ENCODE data around the gene STRADB.

Gene STRADB

DNA sequence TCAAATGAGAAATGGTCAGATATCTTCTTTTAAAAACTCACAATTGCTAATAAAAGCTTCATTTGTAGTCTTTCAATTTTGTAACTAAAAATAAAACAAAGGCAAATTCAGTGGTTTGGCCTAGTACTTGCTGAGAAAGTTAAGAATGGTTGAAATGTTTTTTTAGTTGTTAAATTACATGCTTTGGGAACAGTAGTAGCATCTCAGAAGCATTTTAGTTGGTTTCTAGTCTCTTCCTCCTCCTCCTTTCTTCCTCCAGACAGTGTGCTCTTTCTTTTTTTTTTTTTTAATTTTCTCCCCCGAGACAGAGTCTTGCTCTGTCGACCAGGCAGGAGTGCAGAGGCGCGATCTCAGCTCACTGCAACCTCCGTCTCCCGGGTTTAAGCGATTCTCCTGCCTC lies 10.1 kb upstream of the STRADB start:
- DNase-seq (ENCODE audit: low read depth): peak; percentile 21
- no peak overlapping the region for H3K4me3 ChIP-seq (ENCODE audit: low read depth, low read length)
- TF ChIP-seq, protein P1, sequence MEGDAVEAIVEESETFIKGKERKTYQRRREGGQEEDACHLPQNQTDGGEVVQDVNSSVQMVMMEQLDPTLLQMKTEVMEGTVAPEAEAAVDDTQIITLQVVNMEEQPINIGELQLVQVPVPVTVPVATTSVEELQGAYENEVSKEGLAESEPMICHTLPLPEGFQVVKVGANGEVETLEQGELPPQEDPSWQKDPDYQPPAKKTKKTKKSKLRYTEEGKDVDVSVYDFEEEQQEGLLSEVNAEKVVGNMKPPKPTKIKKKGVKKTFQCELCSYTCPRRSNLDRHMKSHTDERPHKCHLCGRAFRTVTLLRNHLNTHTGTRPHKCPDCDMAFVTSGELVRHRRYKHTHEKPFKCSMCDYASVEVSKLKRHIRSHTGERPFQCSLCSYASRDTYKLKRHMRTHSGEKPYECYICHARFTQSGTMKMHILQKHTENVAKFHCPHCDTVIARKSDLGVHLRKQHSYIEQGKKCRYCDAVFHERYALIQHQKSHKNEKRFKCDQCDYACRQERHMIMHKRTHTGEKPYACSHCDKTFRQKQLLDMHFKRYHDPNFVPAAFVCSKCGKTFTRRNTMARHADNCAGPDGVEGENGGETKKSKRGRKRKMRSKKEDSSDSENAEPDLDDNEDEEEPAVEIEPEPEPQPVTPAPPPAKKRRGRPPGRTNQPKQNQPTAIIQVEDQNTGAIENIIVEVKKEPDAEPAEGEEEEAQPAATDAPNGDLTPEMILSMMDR (IDR thresholded peaks at IDR 0.05; ENCODE audit: insufficient read depth, low read depth, low read length, missing control alignments): no peak

DNA sequence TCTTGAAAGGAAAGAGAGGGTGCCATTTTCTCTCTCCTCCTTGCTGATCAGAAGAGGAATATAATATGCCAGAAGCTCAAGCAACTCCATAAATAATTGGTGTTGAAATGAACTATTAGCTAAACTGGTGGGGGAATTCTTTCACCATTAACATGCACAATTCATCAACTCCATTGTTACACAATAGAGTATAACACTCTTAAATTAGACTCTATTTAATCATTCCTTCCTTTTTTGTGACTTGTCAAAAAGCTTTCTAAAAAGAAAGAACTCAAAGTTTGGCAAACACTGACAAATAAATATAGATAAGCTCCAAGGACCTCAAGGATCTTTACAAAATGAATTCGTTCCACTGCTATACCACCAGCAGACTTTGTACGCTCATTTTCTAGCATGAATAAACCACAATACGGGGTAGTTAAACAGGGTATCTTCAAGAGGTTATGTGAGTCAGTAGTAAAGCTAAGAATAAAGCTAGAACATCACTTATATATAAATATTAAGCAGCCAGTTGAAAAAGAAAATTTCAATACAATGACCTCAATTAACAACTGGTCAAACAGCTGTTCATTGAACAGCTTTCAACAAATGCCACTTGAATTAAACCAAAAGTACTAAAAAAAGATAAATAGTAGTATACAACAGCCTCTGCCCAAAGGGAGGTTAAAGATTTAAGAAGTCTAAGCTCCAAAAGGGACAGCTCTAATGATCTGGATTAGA lies 6.6 kb upstream of the STRADB start:
- TF ChIP-seq, protein P1 (IDR thresholded peaks at IDR 0.05; ENCODE audit: insufficient read depth, low read depth, low read length, missing control alignments): no peak
- H3K4me3 ChIP-seq (ENCODE audit: low read depth, low read length): no peak overlapping the region
- DNase-seq (ENCODE audit: low read depth): no peak

DNA sequence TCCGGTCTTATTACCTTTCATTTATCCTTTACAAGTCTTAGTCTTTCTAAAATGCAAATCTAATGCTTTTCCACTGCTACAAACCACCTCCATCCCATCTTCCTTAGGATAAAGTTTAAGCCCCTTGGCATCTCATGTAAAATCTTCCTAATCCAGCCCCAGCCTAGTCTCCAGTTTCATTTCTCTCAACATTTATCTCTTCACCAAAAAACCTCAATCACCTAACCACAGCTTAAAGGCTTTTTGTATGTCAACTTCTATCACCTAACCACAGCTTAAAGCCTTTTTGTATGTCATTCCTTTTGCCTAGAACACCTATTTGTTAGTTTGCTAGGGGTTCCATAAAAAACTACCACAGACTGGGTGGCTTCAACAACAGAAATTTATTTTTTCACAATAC lies 4.5 kb upstream of the STRADB start:
- DNase-seq (ENCODE audit: low read depth): no peak
- TF ChIP-seq, protein P1 (IDR thresholded peaks at IDR 0.05; ENCODE audit: insufficient read depth, low read depth, low read length, missing control alignments): no peak

DNA sequence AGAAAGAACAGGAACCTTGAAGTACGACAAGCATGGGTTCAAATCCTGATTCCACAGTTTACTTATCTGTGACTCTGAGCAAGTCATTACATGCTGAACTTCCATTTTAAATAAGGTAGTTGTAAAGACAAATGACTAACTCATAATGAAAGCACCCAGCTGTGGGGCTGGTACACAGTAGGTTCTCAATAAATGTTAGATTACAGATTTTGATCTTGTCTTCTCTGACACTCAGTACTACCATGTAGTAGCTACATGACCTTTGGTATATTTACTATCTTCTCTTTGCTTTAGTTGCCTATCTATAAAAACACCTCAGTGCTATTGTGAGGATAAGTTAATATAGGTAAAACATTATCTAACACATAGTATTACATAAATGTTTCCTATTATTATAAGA lies 3.5 kb upstream of the STRADB start:
- H3K4me3 ChIP-seq (ENCODE audit: low read depth, low read length): no peak overlapping the region
- TF ChIP-seq, protein P1 (IDR thresholded peaks at IDR 0.05; ENCODE audit: insufficient read depth, low read depth, low read length, missing control alignments): no peak
- no peak for DNase-seq (ENCODE audit: low read depth)

More for the DNA sequence above, 4.5 kb upstream of the STRADB start:
- H3K4me3 ChIP-seq (ENCODE audit: low read depth, low read length): no peak overlapping the region

DNA sequence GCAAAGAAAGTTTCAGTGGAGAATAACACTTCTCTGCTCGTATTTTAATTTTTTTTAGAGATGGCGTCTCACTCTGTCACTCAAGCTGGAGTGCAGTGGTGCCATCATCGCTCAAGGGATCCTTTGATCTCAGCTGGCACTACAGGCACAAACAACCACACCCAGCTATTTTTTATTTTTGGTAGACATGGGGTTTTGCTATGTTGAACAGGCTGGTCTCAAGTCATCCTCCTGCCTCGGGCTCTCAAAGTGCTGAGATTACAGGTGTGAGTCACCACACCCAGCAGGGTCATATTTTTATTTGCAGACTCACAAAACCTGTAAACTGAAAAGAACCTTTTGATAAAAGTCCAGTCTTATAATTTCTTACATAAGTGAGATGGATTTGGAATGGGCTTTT lies 2.8 kb upstream of the STRADB start:
- H3K4me3 ChIP-seq (ENCODE audit: low read depth, low read length): no peak overlapping the region
- TF ChIP-seq, protein P1 (IDR thresholded peaks at IDR 0.05; ENCODE audit: insufficient read depth, low read depth, low read length, missing control alignments): no peak
- DNase-seq (ENCODE audit: low read depth): no peak

DNA sequence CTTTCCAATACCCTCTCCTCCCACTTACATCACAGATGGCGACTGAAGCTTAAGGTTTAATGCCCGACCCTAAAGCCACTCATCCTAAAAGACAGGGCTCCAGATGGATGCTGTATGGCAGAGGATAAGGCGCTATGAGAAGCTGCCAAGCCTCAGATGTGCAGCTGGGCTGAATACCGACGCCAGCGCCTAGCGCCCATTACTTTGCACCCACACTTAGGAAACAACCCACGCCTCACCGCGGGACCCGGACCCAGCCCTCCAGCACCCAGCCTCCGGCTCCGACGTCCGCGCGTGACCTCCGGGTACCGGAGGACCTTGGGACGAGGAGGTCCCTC lies 617 bp upstream of the STRADB start:
- DNase-seq (ENCODE audit: low read depth): no peak

More for the DNA sequence above, 617 bp upstream of the STRADB start:
- H3K4me3 ChIP-seq (ENCODE audit: low read depth, low read length): peak overlapping the region; percentile 82
- TF ChIP-seq, protein P1 (IDR thresholded peaks at IDR 0.05; ENCODE audit: insufficient read depth, low read depth, low read length, missing control alignments): no peak
